Lung (tissue), 12 donors: ENCODE results near the gene TRMT61A. TPM values are rescaled to one million over a fixed set of nuclear protein-coding genes. Genes with fewer than 3 reads are reported as not detected.
"Not testable (repeated sequence)": the region's sequence is repeated elsewhere in the genome, so short reads cannot be mapped to it uniquely, and the experiment has no call there.

Experiments
- ATAC-seq: fragments of 200-7000 bp; cut with Tn5 transposase; one replicate; pipeline ENCODE4 v1.9.1; 2020; ENCODE audit warnings: moderate number of reproducible peaks; ENCODE audit not compliant: insufficient read depth, low FRiP score
- DNase-seq, 3 donors: peaks; one replicate each; pipeline ENCODE4 v3.0.0-alpha.2; 2013 to 2017
- H3K27ac ChIP-seq, 2 donors: one replicate each; pipeline ENCODE4 v1.5.1; 2013; ENCODE audit warnings: mild to moderate bottlenecking in 2 of 2, moderate library complexity in 2 of 2, control low read depth in 1 of 2, inconsistent platforms in 1 of 2, low read depth in 1 of 2, low read length in 1 of 2
- H3K27me3 ChIP-seq, 3 donors: one replicate each; pipeline ENCODE4 v1.5.1; 2013; ENCODE audit warnings: low read length in 2 of 3; ENCODE audit not compliant: control insufficient read depth in 3 of 3, insufficient read depth in 3 of 3
- H3K36me3 ChIP-seq, 4 donors: one replicate each; pipeline ENCODE4 v1.5.1; 2013; ENCODE audit warnings: low read length in 4 of 4, mild to moderate bottlenecking in 1 of 4, moderate library complexity in 1 of 4; ENCODE audit not compliant: control insufficient read depth in 4 of 4, insufficient read depth in 4 of 4
- H3K4me1 ChIP-seq, 5 donors: one replicate each; pipeline ENCODE4 v1.5.1; 2013; ENCODE audit warnings: low read length in 5 of 5, mild to moderate bottlenecking in 2 of 5, moderate library complexity in 1 of 5; ENCODE audit not compliant: control insufficient read depth in 5 of 5, insufficient read depth in 5 of 5
- H3K4me3 ChIP-seq: one replicate; pipeline ENCODE4 v1.5.1; 2013; ENCODE audit warnings: mild to moderate bottlenecking, control low read depth, moderate library complexity
- H3K9ac ChIP-seq, 2 donors: one replicate each; pipeline ENCODE4 v1.5.1; 2013; ENCODE audit warnings: low read length in 2 of 2, control low read depth in 1 of 2; ENCODE audit not compliant: insufficient read depth in 1 of 2
- H3K9me3 ChIP-seq, 4 donors: one replicate each; pipeline ENCODE4 v1.5.1; 2013; ENCODE audit warnings: low read length in 3 of 4, mild to moderate bottlenecking in 1 of 4, moderate library complexity in 1 of 4; ENCODE audit not compliant: control insufficient read depth in 4 of 4, insufficient read depth in 3 of 4
- CTCF ChIP-seq: IDR thresholded peaks from 2 replicates; pipeline ENCODE4 v1.5.1; 2012; ENCODE audit warnings: mild to moderate bottlenecking; ENCODE audit errors: control extremely low read depth, extremely low read depth
- WGBS, 2 donors: extraction: QIAGEN DNeasy Blood & Tissue Kit; methylation state at CpG; one replicate each; pipeline ENCODE4 v1.1.7; 2013; 5-methylcytosine and 5-hydroxymethylcytosine counted together
- polyA plus RNA-seq, 2 donors: library from polyadenylated mRNA; stranded (reverse); fragments of 200-250 nt; gene quantifications; one replicate each; pipeline ENCODE4 v1.2.1, GENCODE V29; 2013
- total RNA-seq, 2 donors: library from RNA; depleted of rRNA in 1 of 2; stranded (reverse); fragments of >200 nt in 1 of 2; gene quantifications; one replicate each; pipeline ENCODE4 v1.2.1, GENCODE V29; 2014 to 2021
- donor health status: control.
- donor health status: control.
- donor health status: Bipolar disorder and iron deficiency.
- donor health status: healthy.
- donor health status: DM: yes; HTN: yes; CAD: no.

The TRMT61A gene
- total and polyA plus RNA-seq, 4 donors: 11.9 to 21.5 (median 16.0) TPM

DNA sequence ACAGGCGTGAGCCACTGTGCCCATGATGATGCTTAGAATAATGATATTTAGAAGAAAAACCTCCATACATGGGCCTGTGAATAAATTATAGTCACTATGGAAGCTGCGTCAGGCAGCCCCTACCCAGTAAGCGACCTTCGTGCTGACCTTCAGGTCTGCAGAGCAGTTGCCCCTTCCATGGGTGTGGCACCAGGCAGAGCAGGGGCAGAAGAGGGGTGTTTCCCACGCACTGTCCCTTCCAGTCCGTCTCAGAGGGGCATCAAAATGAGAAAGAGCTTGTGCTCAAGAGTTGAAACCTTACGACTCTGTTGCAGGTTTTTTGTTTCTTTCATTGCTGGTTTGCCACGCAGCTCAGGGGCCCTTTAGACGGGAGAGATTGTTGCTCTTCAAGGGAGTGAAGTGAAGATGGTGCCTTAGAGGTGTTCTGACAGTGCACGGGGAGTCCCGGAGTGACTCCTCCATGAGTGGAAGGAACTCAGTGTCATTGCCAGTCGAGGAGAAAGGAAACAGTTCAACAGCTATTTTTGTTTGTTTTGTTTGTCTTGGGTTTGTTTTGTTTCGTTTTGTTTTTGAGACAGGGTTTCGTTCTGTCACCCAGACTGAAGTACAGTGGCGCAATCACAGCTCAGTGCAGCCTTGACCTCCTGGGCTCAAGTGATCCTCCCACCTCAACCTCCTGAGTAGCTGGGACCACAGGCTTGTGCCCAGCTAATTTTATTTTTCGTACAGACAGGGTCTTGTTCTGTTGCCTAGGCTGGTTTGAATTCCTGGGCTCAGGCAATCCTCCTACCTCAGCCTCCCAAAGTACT, 20.3 kb upstream of the TRMT61A start:
- Histone ChIP-seq H3K27ac (peak overlapping the region in 1 of 2 donors; percentile 32), H3K4me3 (no peak overlapping the region), H3K27me3 (no peaks in the 10 kb centered on the region), H3K36me3 (peaks cover 0 to 31% (median 20%) of the 10 kb centered on the region in 4 donors), H3K9ac (no peak overlapping the region), H3K9me3 (no peaks in the 10 kb centered on the region), H3K4me1 (peaks cover 0 to 9% (median 4%) of the 10 kb centered on the region in 5 donors)
- TF ChIP-seq CTCF: no peak
- 77 to 88% methylated on average over 16 of the region's 16 CpGs for WGBS, 2 donors
- no peak for DNase-seq
- ATAC-seq: no peak

GRCh38 chr14:103509864-103510723, 18.9 kb upstream of the TRMT61A start:
- Histone ChIP-seq H3K27ac (no peak overlapping the region), H3K36me3 (peaks cover 0 to 22% (median 11%) of the 10 kb centered on the region in 4 donors), H3K9me3 (no peaks in the 10 kb centered on the region), H3K4me3 (no peak overlapping the region), H3K4me1 (peaks cover 0 to 9% (median 4%) of the 10 kb centered on the region in 5 donors), H3K9ac (no peak overlapping the region), H3K27me3 (no peaks in the 10 kb centered on the region)
- no peak for TF ChIP-seq CTCF
- no peak for ATAC-seq
- DNase-seq: no peak
- WGBS, 2 donors: 94 to 95% methylated on average over 11 of the region's 11 CpGs

DNA sequence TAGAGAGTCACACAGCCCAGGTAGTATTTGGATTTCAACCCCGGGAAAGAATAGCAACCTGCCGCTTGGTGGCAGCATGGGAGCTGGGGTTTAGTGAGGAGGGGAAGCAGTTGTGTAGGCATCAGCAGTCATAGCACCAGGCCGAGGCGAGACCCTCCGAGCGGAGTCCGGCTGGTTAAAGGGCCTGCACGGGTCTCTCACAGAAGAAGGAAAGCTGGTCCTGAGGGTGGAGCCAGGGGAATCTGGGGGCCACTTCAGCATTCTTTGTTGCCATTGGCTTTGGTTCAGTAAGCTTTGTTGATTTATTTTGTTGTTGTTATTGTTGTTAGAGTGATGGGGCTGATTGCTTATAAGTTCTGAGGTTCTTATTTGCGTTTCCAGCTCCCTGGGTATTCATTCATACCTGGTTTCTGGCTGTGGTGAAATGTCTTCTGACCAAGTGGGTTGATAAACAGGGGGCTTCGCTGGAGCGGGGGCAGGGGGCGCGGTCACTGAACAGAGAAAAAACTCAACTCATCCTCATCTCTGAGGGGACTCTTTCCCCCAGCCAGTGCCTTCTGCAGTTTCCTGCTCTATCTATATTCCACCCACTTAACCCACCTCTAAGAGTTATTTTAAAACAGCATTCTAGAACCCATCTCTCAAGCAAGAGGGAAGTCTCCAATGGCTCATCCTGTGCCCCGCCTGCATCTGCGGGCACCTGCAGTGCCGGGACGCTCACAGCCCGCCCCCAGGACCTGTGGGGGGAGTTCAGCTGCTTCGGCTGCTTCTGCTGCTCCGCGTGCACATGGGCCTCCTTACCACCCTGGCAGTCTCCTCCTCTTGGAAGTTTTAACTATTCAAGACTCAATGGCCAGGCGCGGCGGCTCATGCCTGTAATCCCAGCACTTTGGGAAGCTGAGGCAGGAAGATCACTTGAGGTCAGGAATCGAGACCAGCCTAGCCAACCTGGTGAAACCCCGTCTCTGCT, 18.0 kb upstream of the TRMT61A start:
- Histone ChIP-seq H3K9ac (no peak overlapping the region), H3K36me3 (peaks cover 0 to 17% (median 7%) of the 10 kb centered on the region in 4 donors), H3K4me1 (peaks cover 0 to 9% (median 4%) of the 10 kb centered on the region in 5 donors), H3K9me3 (no peaks in the 10 kb centered on the region), H3K27ac (no peak overlapping the region), H3K4me3 (no peak overlapping the region), H3K27me3 (no peaks in the 10 kb centered on the region)
- TF ChIP-seq CTCF: no peak
- no peak for ATAC-seq
- DNase-seq: no peak
- WGBS, 2 donors: 83 to 94% methylated on average over 26 of the region's 26 CpGs

DNA sequence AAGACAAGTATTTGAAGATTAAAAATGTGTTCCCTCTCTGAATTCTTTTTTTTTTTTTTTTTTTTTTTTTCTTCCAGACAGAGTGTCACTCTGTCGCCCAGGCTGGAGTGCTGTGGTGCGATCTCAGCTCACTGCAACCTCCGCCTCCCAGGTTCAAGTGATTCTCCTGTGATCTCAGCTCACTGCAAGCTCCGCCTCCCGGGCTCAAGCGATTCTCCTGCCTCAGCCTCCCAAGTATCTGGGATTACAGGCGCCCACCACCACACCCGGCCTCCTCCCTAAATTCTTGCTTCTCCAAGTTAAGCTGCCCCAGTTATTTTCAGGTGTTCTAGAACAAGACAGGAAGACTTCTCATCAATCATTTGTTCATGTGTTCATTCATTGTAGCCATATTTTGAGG, 16.8 kb upstream of the TRMT61A start:
- H3K9me3 ChIP-seq, H3K27me3 ChIP-seq, H3K4me1 ChIP-seq, H3K4me3 ChIP-seq, ATAC-seq, DNase-seq: not testable (repeated sequence)
- Histone ChIP-seq H3K36me3 (peaks cover 0 to 15% (median 5%) of the 10 kb centered on the region in 4 donors), H3K27ac (peak overlapping the region in 1 of 2 donors; percentile 89), H3K9ac (peak overlapping the region in 1 of 2 donors; percentile 19)
- WGBS, 2 donors: 86 to 95% methylated on average over 8 of the region's 8 CpGs
